Epithelial cell of esophagus (primary cell): ENCODE measurements around the gene ARL3.

Experiments used
- DNase-seq: peaks from one replicate; pipeline ENCODE4 v3.0.0; 2010; ENCODE audit warnings: low read depth
- H3K4me3 ChIP-seq: 2 replicates; pipeline ENCODE4 v1.5.1; 2011; ENCODE audit warnings: mild to moderate bottlenecking, low read length, control low read depth
- CTCF ChIP-seq: IDR thresholded peaks from 2 replicates; pipeline ENCODE4 v1.5.1; 2011; ENCODE audit warnings: low read depth, mild to moderate bottlenecking, low read length, control low read depth, inconsistent platforms; ENCODE audit not compliant: insufficient read depth; ENCODE audit errors: missing control alignments

Gene ARL3

GRCh38 chr10:102630663-102631062 is 83.5 kb downstream of the ARL3 start:
- H3K4me3 ChIP-seq: no peak overlapping the region
- TF ChIP-seq CTCF: no peak
- no peak for DNase-seq

GRCh38 chr10:102629661-102630614 is 84.3 kb downstream of the ARL3 start:
- no peak for TF ChIP-seq CTCF
- H3K4me3 ChIP-seq: no peak overlapping the region
- peak; percentile 58 for DNase-seq

- TF ChIP-seq CTCF: no peak
- DNase-seq: peak; percentile 56
- no peak overlapping the region for H3K4me3 ChIP-seq
These were observed 85.7 kb downstream of the ARL3 start for GRCh38 chr10:102628451-102628911.

- H3K4me3 ChIP-seq: no peak overlapping the region
- no peak for TF ChIP-seq CTCF
- peak; percentile 68 for DNase-seq
These were observed 86.4 kb downstream of the ARL3 start for GRCh38 chr10:102627736-102628293.

GRCh38 chr10:102627291-102627735 is 86.9 kb downstream of the ARL3 start:
- no peak for TF ChIP-seq CTCF
- H3K4me3 ChIP-seq: no peak overlapping the region
- peak; percentile 36 for DNase-seq

- H3K4me3 ChIP-seq: no peak overlapping the region
- TF ChIP-seq CTCF: no peak
- DNase-seq: no peak
These were observed 88.0 kb downstream of the ARL3 start for GRCh38 chr10:102626026-102626685.
